Stimulated activated CD4-positive, alpha-beta T cell treated with anti-CD3 and anti-CD28 coated beads, TNF-alpha, amount 100 ng/mL, for 48 hours (primary cell): ENCODE measurements around the gene CACNA2D3.

Experiments used
- DNase-seq, 3 donors: peaks; one replicate each; pipeline ENCODE4 v3.0.0-alpha.2; 2020; ENCODE audit warnings: low read depth in 3 of 3

The CACNA2D3 gene

DNA sequence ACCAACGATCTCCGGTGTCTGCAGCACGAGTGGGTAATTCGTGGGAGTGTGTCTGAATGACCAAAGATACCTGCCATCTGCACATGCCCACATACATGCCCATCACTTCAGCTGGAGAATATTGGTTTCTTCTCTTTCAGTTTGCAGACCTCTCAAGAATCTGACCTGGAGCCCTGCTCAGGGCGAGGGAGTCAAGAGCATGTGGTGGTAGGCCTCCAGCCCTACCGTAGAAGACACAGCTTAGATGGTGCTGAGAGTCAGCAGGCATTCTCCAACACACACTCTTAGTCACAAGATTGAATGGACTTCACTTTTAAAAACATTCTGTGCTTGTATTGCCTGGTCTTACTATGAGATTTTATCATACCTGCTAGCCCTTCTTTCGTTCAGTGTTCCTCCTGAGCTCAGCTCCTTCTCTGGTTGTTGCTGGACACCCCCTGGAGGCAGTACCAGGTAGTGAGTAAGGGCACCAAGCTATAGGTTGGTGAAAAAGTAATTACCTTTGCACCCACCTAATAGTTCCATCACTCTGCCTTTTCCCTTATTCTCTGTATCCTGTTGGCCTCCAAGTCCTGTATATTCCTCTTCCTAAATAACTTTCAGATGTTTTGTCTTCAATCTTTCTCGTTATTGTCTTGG is 252.0 kb downstream of the CACNA2D3 start:
- DNase-seq: no peak

DNA sequence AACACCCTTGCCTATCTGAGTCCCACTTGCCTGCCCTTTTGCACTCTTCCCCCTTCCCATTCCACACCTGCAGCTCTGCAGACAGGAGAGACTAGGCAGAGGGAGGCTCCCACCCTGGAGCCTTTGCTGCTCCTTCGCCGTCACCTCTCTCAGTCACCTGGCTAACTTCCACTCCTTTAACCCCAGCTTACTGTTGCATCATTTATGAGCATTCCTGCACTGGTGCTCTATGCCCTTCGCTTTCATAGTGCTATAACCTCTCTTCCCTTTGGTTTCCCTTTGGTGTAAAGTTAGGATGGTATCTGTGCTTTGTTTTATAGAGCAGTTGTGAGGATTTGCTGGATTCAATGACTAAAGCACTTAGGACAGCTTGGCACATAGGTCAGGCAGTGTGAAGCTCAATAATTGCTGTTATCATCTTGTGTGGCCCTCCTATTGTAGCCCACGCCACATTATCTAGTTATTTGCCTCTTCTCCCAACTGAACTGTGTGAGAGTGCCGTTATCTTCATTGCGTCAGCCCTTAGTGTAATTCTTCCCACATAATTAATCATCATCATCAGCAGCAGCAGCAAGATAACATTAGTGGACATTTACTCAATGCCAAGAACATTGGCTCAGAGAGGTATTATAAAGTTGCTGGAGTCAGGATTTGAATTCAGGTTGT is 253.9 kb downstream of the CACNA2D3 start:
- DNase-seq: no peak

DNA sequence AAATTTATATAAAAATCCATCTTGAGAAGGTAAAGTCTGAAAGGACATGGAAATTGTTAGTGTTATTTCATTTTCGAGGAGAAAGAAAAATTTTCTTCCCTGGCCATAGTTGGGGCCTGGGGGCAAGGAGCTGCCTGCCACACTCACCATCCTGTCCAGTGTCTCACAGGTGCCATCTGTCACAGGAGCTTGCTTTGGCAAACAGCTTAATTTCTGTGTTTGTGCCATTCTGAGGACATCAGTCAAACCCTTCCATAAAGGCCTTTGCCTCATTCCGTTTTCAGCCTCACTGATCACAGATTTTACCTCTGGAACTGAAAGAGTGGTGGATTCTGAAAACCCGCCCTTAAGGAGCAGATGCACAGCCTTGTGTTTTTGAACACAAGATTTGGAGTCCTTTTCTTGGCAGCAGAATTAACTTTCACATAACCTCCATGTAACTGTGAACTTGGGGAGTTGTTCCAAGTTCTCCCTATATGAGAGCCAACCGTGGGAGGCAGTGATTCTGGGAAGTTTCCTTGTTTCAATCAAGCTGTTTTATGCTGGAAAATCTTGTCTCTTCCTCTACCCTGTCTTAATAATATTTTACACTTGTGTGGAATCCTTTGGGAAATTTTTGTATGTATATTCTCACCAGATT is 254.7 kb downstream of the CACNA2D3 start:
- DNase-seq: no peak

DNA sequence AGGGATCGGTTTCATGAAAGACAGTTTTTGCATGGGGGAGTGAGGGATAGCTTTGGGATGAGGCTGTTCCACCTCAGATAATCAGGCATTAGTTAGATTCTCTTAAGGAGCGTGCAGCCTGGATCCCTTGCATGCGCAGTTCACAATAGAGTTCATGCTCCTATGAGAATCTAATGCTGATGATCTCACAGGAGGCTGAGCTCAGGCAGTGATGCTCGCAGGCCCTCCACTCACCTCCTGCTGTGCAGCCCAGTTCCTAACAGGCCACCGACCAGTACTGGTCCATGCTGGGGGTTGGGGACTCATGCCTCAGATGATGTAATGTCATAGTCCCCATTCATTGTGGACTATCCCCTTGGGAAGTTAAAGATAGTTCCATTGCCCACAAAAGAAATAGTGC is 255.8 kb downstream of the CACNA2D3 start:
- no peak for DNase-seq

DNA sequence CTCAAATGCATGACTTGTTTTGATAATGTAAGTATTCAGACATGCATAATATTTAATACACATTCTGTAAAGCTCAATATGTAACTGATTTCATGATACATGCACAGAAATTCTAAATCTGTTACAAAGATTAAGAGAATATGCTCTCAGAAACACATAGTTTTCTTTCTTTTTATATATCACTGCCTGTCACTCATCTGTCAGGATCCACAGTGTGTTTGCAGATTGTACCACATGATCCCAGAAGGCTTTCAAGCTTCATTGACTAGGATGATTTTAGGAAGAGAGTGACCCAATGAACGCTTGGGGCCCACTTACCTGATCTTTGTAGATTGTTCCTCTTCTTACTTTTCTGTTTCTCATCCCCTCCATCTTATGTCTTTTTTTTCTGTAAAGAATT is 261.9 kb downstream of the CACNA2D3 start:
- DNase-seq: no peak

DNA sequence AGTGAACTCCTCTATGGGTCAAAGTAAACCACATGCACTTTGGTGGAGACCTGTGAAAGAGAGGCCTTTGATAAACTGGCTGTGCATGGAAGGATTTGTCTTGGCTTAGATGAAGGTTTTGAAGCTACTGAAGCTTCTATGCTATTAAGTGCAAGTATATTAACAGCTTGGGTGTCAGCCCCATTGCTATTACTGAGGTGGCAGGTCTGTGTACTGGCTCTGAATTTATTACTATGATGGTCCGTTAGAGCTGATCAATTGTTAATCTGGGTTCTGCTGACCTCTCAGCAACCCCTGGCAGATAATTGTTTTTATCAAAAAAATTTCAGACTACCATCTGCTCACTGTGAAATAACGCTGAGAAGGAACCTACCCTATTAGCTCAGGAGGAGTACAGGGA is 268.2 kb downstream of the CACNA2D3 start:
- no peak for DNase-seq

DNA sequence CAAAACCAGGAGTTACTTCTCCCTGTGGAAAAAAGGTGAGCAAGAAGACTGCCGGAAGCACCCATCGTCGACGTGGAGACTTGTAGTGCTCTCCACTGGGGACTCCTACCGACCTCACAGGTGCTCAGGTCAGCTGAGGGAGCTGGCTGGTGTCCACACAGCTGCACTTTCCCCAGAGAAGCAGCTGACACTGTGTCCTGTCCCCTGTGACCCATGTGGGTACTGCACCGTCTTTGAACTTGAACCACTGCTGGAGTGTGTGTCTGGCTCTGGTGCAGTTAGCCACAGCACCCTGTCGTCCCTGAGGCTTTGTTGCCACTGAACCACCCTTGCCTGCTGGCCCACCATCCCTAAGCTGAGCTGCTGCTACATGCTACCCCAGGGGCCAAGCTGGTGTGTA is 270.8 kb downstream of the CACNA2D3 start:
- no peak for DNase-seq

DNA sequence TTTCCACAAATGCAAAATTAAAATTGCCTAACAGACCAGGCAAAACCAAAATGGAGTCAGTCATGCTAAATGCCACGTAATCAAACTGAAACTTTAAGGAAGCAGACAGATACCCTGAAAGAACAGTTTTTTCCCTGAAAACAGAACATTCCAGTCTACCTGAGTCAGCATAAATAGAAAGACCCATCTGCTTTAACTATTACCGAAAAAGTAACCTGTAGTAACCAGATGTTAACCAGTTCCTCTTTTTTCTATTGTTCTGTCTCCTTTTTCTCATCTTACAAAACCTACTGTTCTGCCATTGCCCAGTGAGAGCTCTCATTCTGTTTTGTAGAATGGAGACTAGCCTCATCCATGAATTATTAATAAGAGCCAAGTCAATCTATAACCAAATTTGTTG is 286.0 kb downstream of the CACNA2D3 start:
- DNase-seq: no peak

DNA sequence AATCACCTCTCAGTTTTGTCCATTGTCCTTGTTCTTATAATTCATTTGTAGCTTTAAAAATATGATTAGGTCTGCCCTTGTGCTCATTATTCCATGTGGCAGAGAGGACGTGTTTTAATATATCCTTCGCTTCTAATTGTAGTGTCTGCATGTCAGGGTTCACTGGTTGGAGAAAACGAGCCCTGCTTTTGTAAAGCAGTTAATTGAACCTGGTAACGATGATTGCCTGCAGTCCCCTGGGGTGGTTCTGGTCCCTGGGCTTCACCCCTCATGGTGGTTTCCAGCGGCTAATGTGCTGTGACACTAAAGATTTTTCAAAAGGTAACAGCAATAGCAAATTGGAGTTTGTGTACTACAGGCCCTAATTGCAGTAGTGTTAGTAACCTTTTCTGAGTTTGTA is 299.6 kb downstream of the CACNA2D3 start:
- no peak for DNase-seq

DNA sequence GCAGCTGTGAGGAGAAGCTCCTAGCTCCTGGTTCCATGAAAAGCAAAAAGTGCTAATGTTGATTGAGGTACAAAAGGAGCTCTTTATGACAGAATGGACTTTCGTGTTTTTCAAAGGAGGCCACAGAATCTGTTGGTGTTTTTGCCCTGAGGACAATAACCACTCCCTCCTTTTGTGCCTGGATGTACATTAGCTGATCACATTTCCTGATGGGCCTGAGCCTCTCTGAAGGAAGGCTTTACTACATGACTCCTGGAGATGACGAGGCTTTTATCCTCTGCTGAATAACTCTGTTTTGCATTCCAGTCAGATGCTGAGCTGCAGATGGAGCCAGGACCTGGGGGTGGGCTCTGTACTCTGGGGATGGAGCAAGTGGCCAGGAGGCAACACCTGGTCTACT is 301.9 kb downstream of the CACNA2D3 start:
- no peak for DNase-seq

DNA sequence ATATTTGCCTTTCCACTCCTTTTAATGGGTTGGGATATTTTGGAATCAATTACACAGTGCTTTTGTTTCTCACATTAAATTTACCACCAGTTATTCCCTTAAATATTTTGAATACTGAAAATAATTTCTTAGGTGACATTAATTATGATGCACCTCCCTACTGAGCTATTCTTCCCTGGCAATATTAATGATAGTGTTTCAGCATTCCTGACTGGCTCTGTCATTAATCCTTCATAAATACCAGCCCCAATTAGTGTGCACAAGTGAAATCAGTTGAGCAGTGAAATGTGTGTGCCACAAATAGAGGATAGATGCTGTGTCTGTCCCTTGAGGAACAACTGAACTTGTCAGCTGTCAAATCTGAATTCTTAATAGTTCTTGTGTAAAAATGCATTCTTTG is 304.0 kb downstream of the CACNA2D3 start:
- no peak for DNase-seq

DNA sequence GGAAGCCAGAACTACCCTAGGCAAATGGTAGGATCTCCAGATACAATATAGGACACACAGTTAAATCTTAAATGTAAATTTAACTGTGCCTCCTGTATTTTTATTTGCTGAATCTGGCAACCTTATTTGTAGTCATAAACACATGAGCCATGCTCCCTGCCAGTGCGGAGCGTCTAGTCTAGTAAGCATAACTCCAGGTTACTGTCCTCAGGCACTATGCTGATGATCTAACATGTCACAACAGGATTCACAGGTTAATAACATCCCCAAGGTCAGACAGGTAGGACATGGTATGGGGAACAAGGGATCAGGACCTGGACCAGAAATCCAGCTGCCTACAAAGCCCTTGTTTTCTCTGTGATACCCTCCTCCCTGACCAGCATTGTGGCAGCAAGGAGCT is 305.1 kb downstream of the CACNA2D3 start:
- DNase-seq: no peak

DNA sequence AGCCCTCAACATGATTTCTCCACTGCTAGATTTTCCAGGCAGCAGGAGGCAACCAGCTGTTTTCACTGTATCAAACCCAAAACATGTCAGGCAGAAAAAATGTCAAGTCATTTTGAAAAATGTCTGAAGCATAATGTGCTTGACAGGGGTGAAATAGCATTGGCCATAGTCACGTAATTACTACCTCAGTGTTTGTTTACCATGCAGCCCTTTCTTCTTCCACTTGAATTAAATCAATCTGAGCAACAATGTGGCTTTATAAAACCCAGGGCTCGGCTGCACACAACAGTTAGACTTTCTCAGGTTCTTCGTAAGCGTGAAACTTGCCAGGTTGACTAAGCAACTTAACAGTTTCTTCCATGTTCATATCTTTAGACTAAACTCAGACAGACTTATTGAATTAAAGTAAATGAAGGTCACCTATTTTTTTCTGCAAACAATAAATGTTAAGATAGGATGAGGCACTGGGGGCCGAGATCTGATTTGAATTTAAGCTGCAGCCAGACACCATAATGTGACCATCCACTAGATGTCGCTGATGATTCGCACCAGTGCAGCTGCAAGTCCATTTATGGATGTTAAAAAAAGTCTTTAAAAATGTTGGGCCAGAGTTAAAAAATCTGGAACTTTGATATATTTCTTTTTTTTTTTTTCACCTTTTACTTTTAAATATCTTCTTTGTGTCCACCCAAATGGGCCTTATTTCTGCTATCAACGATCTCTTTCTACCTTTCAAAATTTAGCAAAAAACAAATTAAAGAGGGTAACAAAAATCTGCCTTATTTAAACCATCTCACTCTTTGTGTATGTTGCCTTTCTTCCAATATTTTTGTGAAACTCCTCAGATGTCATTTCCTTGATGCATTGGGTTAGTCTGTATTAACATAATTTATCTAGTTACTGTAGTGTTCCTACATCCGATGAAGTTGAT is 305.9 kb downstream of the CACNA2D3 start:
- peak; percentile 7 to 25 (median 11) for DNase-seq

DNA sequence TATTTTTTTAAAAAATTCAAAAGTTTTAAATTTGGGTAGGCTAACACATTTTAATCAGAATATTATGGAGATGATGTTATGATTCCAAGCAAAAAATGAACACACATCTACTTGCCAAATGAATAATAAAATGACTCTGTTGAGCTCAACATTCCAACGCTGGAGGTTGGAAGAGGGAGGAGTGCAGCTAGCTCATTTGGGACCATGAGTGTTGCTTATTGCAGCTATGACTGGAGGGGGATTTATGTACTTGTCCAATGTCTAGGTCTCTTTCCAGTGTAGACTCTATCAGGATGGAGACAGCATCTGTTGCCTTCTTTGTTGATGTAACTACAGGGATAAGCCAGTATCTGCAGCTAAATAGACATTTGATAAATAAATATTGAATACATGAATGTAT is 310.6 kb downstream of the CACNA2D3 start:
- no peak for DNase-seq

DNA sequence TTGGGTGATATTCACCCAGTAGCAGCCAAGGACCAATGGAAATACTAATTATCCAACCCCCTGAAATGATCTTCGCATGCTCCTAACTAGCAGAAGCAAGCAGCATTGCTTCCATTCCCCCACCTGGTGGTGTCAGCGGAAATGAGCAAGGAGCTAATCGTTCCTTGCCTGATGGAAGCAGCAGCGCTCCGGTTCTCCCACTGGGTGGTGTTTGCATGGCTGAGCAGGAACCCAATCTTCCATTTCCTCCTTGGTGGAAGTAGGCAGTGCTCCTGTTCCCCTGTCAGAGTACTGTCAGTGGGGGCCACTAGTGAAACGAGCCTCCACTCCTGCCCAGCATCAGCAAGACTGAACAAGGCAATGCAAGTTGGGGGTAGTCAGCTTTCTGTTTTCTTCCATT is 311.5 kb downstream of the CACNA2D3 start:
- DNase-seq: no peak

DNA sequence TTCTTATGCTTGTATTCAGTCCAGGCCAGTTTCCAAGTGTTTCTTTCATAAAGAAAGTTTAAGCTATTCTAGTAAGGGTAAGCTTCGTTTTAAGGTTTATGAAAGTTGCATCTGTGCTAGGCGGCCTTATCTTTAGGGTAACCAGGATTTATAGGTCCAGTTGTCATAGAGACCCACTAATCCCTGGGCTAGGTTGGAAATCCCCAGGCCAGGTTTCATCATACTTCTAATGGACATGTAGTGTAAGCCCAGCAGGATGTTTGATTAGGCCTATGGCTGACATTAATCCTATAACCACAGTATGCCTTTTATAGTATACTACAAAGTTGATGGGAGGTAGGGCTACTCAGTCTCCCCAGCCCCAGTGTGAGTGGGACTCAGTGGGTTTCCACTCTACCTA is 312.4 kb downstream of the CACNA2D3 start:
- no peak for DNase-seq

DNA sequence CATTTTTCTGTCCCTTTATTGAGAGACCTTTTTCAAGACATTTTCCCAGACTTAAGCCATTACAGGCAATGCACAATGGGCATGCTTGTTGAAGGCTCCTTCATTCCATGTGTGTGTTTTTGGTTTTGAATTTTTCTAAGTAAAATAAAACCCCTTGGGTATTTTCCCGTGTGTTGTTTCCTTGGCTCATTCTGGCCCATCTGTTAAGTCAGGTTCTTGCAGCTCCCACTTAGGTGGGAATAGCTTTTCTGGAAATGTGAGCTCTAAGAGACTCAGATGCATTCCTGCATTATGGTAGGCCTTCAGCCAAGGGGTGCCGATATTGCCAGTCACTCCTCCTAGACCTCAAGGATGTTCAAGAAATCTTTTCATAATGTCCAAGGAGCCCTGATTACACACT is 314.9 kb downstream of the CACNA2D3 start:
- DNase-seq: no peak

DNA sequence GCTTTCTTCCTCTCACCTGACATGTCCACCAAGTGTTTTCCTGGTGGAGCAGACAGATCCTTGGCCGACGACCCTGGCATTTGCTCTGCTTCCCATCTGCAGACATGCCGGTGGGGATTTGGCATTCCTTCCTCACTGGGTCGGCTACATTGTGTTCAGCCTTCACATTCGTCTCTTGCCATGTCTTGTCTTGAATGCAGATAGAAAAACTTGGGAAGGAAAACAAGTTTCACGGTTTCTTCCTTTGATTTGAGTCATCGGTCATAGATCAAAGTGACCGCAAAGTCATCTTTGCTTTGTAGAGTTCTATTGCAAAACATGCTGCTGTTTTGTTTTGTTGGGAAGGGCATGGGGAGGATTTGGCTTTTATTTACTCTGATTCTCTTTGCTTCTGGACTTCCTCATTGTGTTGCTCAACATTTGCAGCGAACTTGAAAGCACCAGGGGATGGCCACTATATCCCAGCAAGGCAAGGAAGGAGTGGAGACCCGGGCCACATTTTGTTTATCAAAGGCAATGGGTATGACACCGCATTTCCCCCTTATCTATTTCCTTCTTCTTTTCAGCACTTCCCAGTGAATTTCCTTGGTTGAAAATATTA is 321.3 kb downstream of the CACNA2D3 start:
- no peak for DNase-seq

DNA sequence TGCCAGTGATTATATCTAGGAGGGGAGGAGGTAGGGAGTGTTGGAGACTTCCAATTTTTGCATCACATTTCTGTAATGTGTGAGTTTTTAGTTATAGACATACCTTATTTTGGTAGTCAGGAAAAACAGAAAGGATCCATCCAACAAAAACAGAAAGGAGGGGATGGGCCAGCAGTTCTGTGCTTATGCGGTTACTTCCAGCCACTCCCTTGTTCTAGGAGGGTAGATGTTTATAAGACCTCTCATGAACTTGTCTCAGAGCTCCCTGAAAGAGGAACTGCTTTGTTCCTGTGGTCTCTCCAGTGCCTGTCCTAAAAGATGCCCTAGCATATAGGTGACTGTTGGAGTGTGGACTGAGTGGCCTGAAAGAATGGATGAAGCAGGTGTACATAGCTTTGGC is 323.3 kb downstream of the CACNA2D3 start:
- DNase-seq: no peak

DNA sequence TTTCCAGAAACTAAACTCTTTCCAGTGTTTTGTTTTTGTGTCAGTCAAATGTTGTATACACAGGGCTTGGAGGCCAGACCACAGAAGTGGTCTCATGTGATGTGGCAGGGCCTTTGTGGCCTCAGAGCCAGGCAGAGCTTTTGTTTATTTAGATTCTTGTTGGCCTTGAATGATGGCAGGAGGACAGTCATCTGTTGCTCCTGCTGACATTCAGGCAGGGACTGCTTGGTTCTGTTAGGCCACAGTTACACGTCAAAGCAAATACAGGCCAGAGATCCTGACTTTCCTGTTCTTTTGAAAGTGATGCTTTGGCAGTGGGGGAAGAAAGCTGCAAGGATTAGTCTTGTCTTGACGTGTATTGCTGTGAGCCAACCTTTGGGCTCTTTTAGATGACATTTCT is 325.1 kb downstream of the CACNA2D3 start:
- no peak for DNase-seq

DNA sequence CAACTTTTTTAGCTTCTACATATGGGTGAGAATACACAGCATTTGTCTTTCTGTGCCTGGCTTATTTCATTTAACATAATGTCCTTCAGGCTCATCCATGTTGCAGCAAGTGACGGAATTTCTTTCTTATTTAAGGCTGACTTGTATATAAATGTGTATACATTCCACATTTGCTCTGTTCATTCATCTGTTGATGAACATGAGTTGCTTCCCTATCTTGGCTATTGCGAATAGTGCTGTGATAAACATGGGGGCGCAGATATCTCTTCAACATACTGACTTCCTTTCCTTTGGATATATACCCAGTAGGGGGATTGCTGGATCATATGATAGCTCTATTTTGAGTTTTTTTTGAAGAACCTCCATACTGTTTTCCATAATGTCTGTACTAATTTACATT is 332.5 kb downstream of the CACNA2D3 start:
- no peak for DNase-seq

DNA sequence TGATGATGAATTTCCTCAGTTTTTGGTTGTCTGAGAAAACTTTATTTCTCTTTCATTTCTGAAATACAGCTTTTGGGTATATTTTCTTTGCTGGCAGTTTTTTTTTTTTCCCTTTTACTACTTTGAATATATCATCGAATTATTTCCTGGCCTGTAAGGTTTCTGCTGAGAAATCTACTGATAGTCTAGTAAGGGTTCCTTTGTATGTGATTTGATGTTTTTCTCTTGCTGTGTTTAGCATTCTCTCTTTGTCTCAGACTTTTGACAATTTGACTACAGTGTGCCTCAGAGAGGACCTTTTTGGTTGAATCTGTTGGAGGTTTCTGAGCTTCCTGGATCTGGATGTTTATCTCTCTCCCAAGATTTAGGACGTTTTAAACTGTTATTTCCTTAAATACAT is 336.0 kb downstream of the CACNA2D3 start:
- DNase-seq: no peak
